GM21360 (cell line): ENCODE data around the gene PLA2G4A.

Experiments
- ATAC-seq: cut with Tn5 transposase; IDR thresholded peaks from one replicate; pipeline ENCODE4 v1.9.1; 2021; ENCODE audit warnings: mild to moderate bottlenecking, moderate library complexity; ENCODE audit not compliant: unreplicated experiment

The PLA2G4A gene

GRCh38 chr1:186828611-186829454, at the start of gene PLA2G4A:
Gene PLA2G4A (plus strand): TSS chr1:186828949. CDS start chr1:186854355, 25,406 bp downstream.
- ATAC-seq, result peak; percentile 79

GRCh38 chr1:186780076-186780475, 48.7 kb upstream of the PLA2G4A start:
- no peak for ATAC-seq

GRCh38 chr1:186781730-186782129, 47.0 kb upstream of the PLA2G4A start:
- ATAC-seq, result no peak

- no peak for ATAC-seq
Measured at GRCh38 chr1:186782791-186783190, 46.0 kb upstream of the PLA2G4A start.

GRCh38 chr1:186783193-186783592, 45.6 kb upstream of the PLA2G4A start:
- no peak for ATAC-seq

GRCh38 chr1:186785503-186785902, 43.2 kb upstream of the PLA2G4A start:
- no peak for ATAC-seq

GRCh38 chr1:186790101-186790500, 38.6 kb upstream of the PLA2G4A start:
- ATAC-seq, result no peak

GRCh38 chr1:186792870-186793581, 35.7 kb upstream of the PLA2G4A start:
- ATAC-seq, result no peak

GRCh38 chr1:186793582-186793927, 35.2 kb upstream of the PLA2G4A start:
- no peak for ATAC-seq

GRCh38 chr1:186798960-186799688, 29.6 kb upstream of the PLA2G4A start:
- no peak for ATAC-seq

GRCh38 chr1:186799689-186800054, 29.1 kb upstream of the PLA2G4A start:
- peak; percentile 91 for ATAC-seq

GRCh38 chr1:186802388-186802787, 26.4 kb upstream of the PLA2G4A start:
- no peak for ATAC-seq

- no peak for ATAC-seq
Measured at GRCh38 chr1:186804679-186805078, 24.1 kb upstream of the PLA2G4A start.

GRCh38 chr1:186806477-186806876, 22.3 kb upstream of the PLA2G4A start:
- no peak for ATAC-seq

GRCh38 chr1:186807163-186807562, 21.6 kb upstream of the PLA2G4A start:
- ATAC-seq, result no peak

- ATAC-seq, result no peak
Measured at GRCh38 chr1:186811892-186812291, 16.9 kb upstream of the PLA2G4A start.

GRCh38 chr1:186812570-186812969, 16.2 kb upstream of the PLA2G4A start:
- ATAC-seq, result no peak

GRCh38 chr1:186813420-186813819, 15.3 kb upstream of the PLA2G4A start:
- ATAC-seq, result no peak

GRCh38 chr1:186819126-186819525, 9.6 kb upstream of the PLA2G4A start:
- peak; percentile 71 for ATAC-seq

GRCh38 chr1:186819563-186819962, 9.2 kb upstream of the PLA2G4A start:
- no peak for ATAC-seq

- no peak for ATAC-seq
Measured at GRCh38 chr1:186829686-186830587, 1.2 kb downstream of the PLA2G4A start.
